ENCODE measurements around the gene BIRC3.
A peak's percentile ranks its signal among the peaks of the same experiment; 100 is the strongest.

BIRC3 gene

GRCh38 chr11:102377891-102378290 is 60.6 kb downstream of the BIRC3 start:
- DNase-seq: no peak

GRCh38 chr11:102378818-102379217 is 61.5 kb downstream of the BIRC3 start:
- DNase-seq: no peak

GRCh38 chr11:102382384-102382783 is 65.1 kb downstream of the BIRC3 start:
- DNase-seq: no peak

- no peak for DNase-seq
Measured at GRCh38 chr11:102383839-102384238, 66.6 kb downstream of the BIRC3 start.

- DNase-seq: no peak
Measured at GRCh38 chr11:102384419-102385079, 67.3 kb downstream of the BIRC3 start.

GRCh38 chr11:102385085-102386007 is 68.1 kb downstream of the BIRC3 start:
- DNase-seq: no peak

GRCh38 chr11:102386136-102386734 is 69.0 kb downstream of the BIRC3 start:
- peak in 1 of 6 experiments; percentile 12 for DNase-seq

- DNase-seq: no peak
Measured at GRCh38 chr11:102387043-102387781, 69.9 kb downstream of the BIRC3 start.
